ENCODE results near the gene IFT22. TPM values are rescaled to one million over a fixed set of nuclear protein-coding genes. Genes with fewer than 3 reads are reported as not detected.
"Not testable (repeated sequence)": the region's sequence is repeated elsewhere in the genome, so short reads cannot be mapped to it uniquely, and the experiment has no call there.

Gene IFT22
- total RNA-seq, 2 experiments from 2014 or later: 4.7 to 4.8 TPM

GRCh38 chr7:101302641-101303101 is 18.9 kb downstream of the IFT22 start:
- H3K4me1 Mint-ChIP-seq: no peaks in the 10 kb centered on the region
- peaks cover 62% of the 10 kb centered on the region for H3K27me3 Mint-ChIP-seq
- no peak for DNase-seq
- H3K9me3 Mint-ChIP-seq (ENCODE audit: low read depth): peaks cover 10% of the 10 kb centered on the region
- no peak for ATAC-seq
- H3K36me3 Mint-ChIP-seq: peaks cover 14% of the 10 kb centered on the region
- CTCF ChIA-PET: no interaction called here
- no peak overlapping the region for H3K4me3 Mint-ChIP-seq
- H3K27ac Mint-ChIP-seq: no peak overlapping the region

GRCh38 chr7:101300465-101301376 is 20.9 kb downstream of the IFT22 start:
- Mint-ChIP-seq H3K9me3 (ENCODE audit: low read depth) (peaks cover 10% of the 10 kb centered on the region), H3K36me3 (peaks cover 12% of the 10 kb centered on the region), H3K27ac (no peak overlapping the region), H3K4me1 (no peaks in the 10 kb centered on the region), H3K27me3 (peaks cover 55% of the 10 kb centered on the region), H3K4me3 (no peak overlapping the region)
- no peak for ATAC-seq
- CTCF ChIA-PET: interaction anchor here (0.7 to 1.3 kb wide), 2 partner anchors 10 to 18 kb away, joined by 3 to 4 read pairs; no protein-coding TSS in a partner anchor
- DNase-seq: no peak

- no peak for ATAC-seq
- peaks cover 59% of the 10 kb centered on the region for H3K27me3 Mint-ChIP-seq
These were observed 21.8 kb downstream of the IFT22 start for GRCh38 chr7:101299511-101300464.

GRCh38 chr7:101294832-101295121 is 26.8 kb downstream of the IFT22 start:
- H3K9me3 Mint-ChIP-seq (ENCODE audit: low read depth): no peaks in the 10 kb centered on the region
- no peak overlapping the region for H3K4me3 Mint-ChIP-seq
- CTCF ChIA-PET: interaction anchor here (0.9 to 6.2 kb wide), 4 partner anchors 10 to 146 kb away, joined by 3 to 38 read pairs (median 3); no protein-coding TSS in a partner anchor
- H3K36me3 Mint-ChIP-seq: no peaks in the 10 kb centered on the region
- peaks cover 5% of the 10 kb centered on the region for H3K4me1 Mint-ChIP-seq
- peaks cover 50% of the 10 kb centered on the region for H3K27me3 Mint-ChIP-seq
- no peak for ATAC-seq
- no peak for DNase-seq
- no peak overlapping the region for H3K27ac Mint-ChIP-seq

More at GRCh38 chr7:101299511-101300464, 21.8 kb downstream of the IFT22 start:
- Mint-ChIP-seq H3K9me3 (ENCODE audit: low read depth) (peaks cover 10% of the 10 kb centered on the region), H3K4me3 (no peak overlapping the region), H3K27ac (no peak overlapping the region), H3K36me3 (peaks cover 12% of the 10 kb centered on the region), H3K4me1 (no peaks in the 10 kb centered on the region)
- no peak for DNase-seq
- CTCF ChIA-PET: no interaction called here

- CTCF ChIA-PET: interaction anchor here (1.5 to 6.2 kb wide), 2 partner anchors 12 to 20 kb away, joined by 3 to 38 read pairs; no protein-coding TSS in a partner anchor
- Mint-ChIP-seq H3K36me3 (no peaks in the 10 kb centered on the region), H3K27ac (no peak overlapping the region), H3K27me3 (peaks cover 49% of the 10 kb centered on the region), H3K4me1 (peaks cover 9% of the 10 kb centered on the region), H3K9me3 (ENCODE audit: low read depth) (no peaks in the 10 kb centered on the region), H3K4me3 (no peak overlapping the region)
- ATAC-seq: no peak
- no peak for DNase-seq
These were observed 27.4 kb downstream of the IFT22 start for GRCh38 chr7:101294039-101294831.

- ATAC-seq, H3K4me3 Mint-ChIP-seq: not testable (repeated sequence)
These were observed 28.3 kb downstream of the IFT22 start for GRCh38 chr7:101293069-101294021.

GRCh38 chr7:101292566-101292965 is 29.0 kb downstream of the IFT22 start:
- ATAC-seq; H3K4me1 Mint-ChIP-seq; H3K36me3 Mint-ChIP-seq; DNase-seq; H3K9me3 Mint-ChIP-seq (ENCODE audit: low read depth); H3K4me3 Mint-ChIP-seq; H3K27ac Mint-ChIP-seq: not testable (repeated sequence)
- CTCF ChIA-PET: interaction anchor here (0.6 to 6.2 kb wide), 3 partner anchors 11 to 252 kb away, joined by 3 to 38 read pairs (median 3); no protein-coding TSS in a partner anchor
- peaks cover 48% of the 10 kb centered on the region for H3K27me3 Mint-ChIP-seq

More at GRCh38 chr7:101293069-101294021, 28.3 kb downstream of the IFT22 start:
- not testable (repeated sequence) for H3K36me3 Mint-ChIP-seq; H3K27ac Mint-ChIP-seq; H3K4me1 Mint-ChIP-seq; DNase-seq; H3K9me3 Mint-ChIP-seq (ENCODE audit: low read depth)
- CTCF ChIA-PET: interaction anchor here (1.5 to 6.2 kb wide), 2 partner anchors 11 to 20 kb away, joined by 3 to 38 read pairs; no protein-coding TSS in a partner anchor
- H3K27me3 Mint-ChIP-seq: peaks cover 52% of the 10 kb centered on the region

- not testable (repeated sequence) for H3K4me3 Mint-ChIP-seq; H3K27ac Mint-ChIP-seq; H3K36me3 Mint-ChIP-seq; H3K9me3 Mint-ChIP-seq (ENCODE audit: low read depth)
- CTCF ChIA-PET: interaction anchor here (0.7 to 6.2 kb wide), 35 partner anchors 8 to 1314 kb away, joined by 3 to 38 read pairs (median 3); partner anchors contain the start of genes AZGP1, FIS1, PLOD3 and UFSP1
- peaks cover 47% of the 10 kb centered on the region for H3K27me3 Mint-ChIP-seq
- peak; percentile 70 for DNase-seq
- peaks cover 18% of the 10 kb centered on the region for H3K4me1 Mint-ChIP-seq
- ATAC-seq: peak; percentile 76
These were observed 31.2 kb downstream of the IFT22 start for GRCh38 chr7:101290186-101291037.

GRCh38 chr7:101289687-101290086 is 31.9 kb downstream of the IFT22 start:
- not testable (repeated sequence) for H3K9me3 Mint-ChIP-seq (ENCODE audit: low read depth); H3K27ac Mint-ChIP-seq; H3K36me3 Mint-ChIP-seq; H3K4me3 Mint-ChIP-seq
- ATAC-seq: peak; percentile 69
- H3K27me3 Mint-ChIP-seq: peaks cover 41% of the 10 kb centered on the region
- CTCF ChIA-PET: interaction anchor here (0.8 to 2.0 kb wide), 14 partner anchors 14 to 400 kb away, joined by 3 to 10 read pairs (median 3); partner anchors contain the start of genes FIS1 and UFSP1
- peak; percentile 42 for DNase-seq
- peaks cover 18% of the 10 kb centered on the region for H3K4me1 Mint-ChIP-seq

GRCh38 chr7:101288439-101288838 is 33.2 kb downstream of the IFT22 start:
- Mint-ChIP-seq H3K36me3 (no peaks in the 10 kb centered on the region), H3K27ac (no peak overlapping the region), H3K4me3 (no peak overlapping the region), H3K4me1 (peaks cover 18% of the 10 kb centered on the region), H3K9me3 (ENCODE audit: low read depth) (no peaks in the 10 kb centered on the region), H3K27me3 (peaks cover 29% of the 10 kb centered on the region)
- no peak for ATAC-seq
- CTCF ChIA-PET: interaction anchor here (1.1 to 1.3 kb wide), 3 partner anchors 27 to 144 kb away, joined by 3 read pairs; no protein-coding TSS in a partner anchor
- no peak for DNase-seq

GRCh38 chr7:101287032-101287431 is 34.6 kb downstream of the IFT22 start:
- ATAC-seq (no peak), DNase-seq (no peak)
- Mint-ChIP-seq H3K4me1 (peaks cover 25% of the 10 kb centered on the region), H3K36me3 (no peaks in the 10 kb centered on the region), H3K9me3 (ENCODE audit: low read depth) (no peaks in the 10 kb centered on the region), H3K27ac (no peak overlapping the region), H3K4me3 (no peak overlapping the region), H3K27me3 (peaks cover 22% of the 10 kb centered on the region)
- CTCF ChIA-PET: interaction anchor here (1.3 kb wide), 1 partner anchor 143 kb away, joined by 3 read pairs; no protein-coding TSS in a partner anchor

Measured in activated CD8-positive, alpha-beta memory T cell treated with anti-CD3 and anti-CD28 coated beads, Interleukin-2, amount 10 ng/mL, durations not matched to agents 7 days and 5 days (primary cell).